ENCODE data around the gene PHLDB2. TPM values are rescaled to one million over a fixed set of nuclear protein-coding genes. Genes with fewer than 3 reads are reported as not detected.

Gene PHLDB2
- total and polyA plus RNA-seq, 2 of the 4 experiments (the other 2 are of a cell fraction), result 10.6 to 28.7 TPM

DNA sequence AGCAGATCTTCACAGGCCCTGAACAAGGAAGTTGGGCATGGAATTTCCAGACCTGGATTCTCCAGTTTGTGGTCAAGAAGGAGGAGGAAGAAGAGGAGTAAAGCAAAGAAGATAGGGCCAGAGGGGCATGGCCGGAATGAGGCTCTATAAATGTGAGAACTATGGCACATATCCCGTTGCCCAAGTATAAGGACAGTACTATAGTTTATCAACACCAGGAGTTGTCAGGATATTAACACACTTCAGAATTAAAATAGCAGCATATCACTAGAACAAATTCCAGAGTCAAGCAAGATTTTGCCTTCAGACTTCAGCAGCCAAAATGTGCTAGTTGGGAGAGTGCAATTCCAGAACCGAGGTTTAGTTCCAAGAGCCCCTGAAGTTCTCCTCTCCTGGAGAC lies 38.4 kb upstream of the PHLDB2 start:
- no TSS peak for BruUV-seq (replicated peaks)
- no peak overlapping the region for H3K23ac ChIP-seq (ENCODE audit: low read depth, low read length)
- no peak overlapping the region for H2BK15ac ChIP-seq (ENCODE audit: low read depth, low read length)
- DNase-seq, result no peak
- intact Hi-C loops (cut with micrococcal nuclease), result no loop called here
- H3K4me2 ChIP-seq (ENCODE audit: low read depth, low read length), result no peak overlapping the region
- POLR2A ChIA-PET (ENCODE audit: unreplicated experiment), result no interaction called here
- H2BK20ac ChIP-seq (ENCODE audit: low read depth, low read length), result no peak overlapping the region
- no peak overlapping the region for H3K4ac ChIP-seq (ENCODE audit: low read depth, low read length)
- no peak overlapping the region for H3K56ac ChIP-seq (ENCODE audit: extremely low read depth, insufficient read depth, low read length)
- no peak overlapping the region for H2BK120ac ChIP-seq (ENCODE audit: low read depth, low read length)
- H4K8ac ChIP-seq (ENCODE audit: low read depth in 2 of 2, low read length in 2 of 2), result no peak overlapping the region
- no peaks in the 10 kb centered on the region for H3K36me3 ChIP-seq (ENCODE audit: control insufficient read depth, insufficient read depth, low read length)
- no peak overlapping the region for H2BK5ac ChIP-seq (ENCODE audit: low read depth, low read length, poor library complexity, severe bottlenecking)
- H3K9me1 ChIP-seq (ENCODE audit: insufficient read depth, low read length), result no peaks in the 10 kb centered on the region
- no peak overlapping the region for H3K9ac ChIP-seq (ENCODE audit: low read depth, low read length)
- dilution Hi-C loops (cut with HindIII; ENCODE audit: low sequenced_read_pairs, unreplicated experiment), result no loop called here
- no peak overlapping the region for H2AK5ac ChIP-seq (ENCODE audit: low read depth, low read length)
- no peak overlapping the region for H3K14ac ChIP-seq (replicated peaks; ENCODE audit: low read depth, low read length)
- H2AK9ac ChIP-seq (replicated peaks; ENCODE audit: low read depth, low read length, poor library complexity), result no peak overlapping the region
- H3K9me3 ChIP-seq (ENCODE audit: control insufficient read depth, insufficient read depth, low read length), result peaks cover 3% of the 10 kb centered on the region; the same call in 1 of the 2 replicates
- H3K18ac ChIP-seq (ENCODE audit: low read depth, low read length), result no peak overlapping the region
- H4K20me1 ChIP-seq (ENCODE audit: insufficient read depth, low read length), result no peaks in the 10 kb centered on the region
- H3K27me3 ChIP-seq (ENCODE audit: control insufficient read depth, insufficient read depth, low read length), result no peaks in the 10 kb centered on the region; the same call in 1 of the 2 replicates
- H3K79me1 ChIP-seq (ENCODE audit: low read depth in 1 of 2, low read length in 2 of 2), result no peaks in the 10 kb centered on the region
- no CpG with 5 or more reads among the region's 3 CpGs for WGBS, 2 experiments (ENCODE audit: extremely low coverage in 2 of 2, insufficient read length in 1 of 2)
- no peak overlapping the region for H3K4me3 ChIP-seq (ENCODE audit: insufficient read depth, low read depth, low read length)
- H4K91ac ChIP-seq (ENCODE audit: insufficient read depth, low read depth, low read length), result no peak overlapping the region
- no peaks in the 10 kb centered on the region for H3K4me1 ChIP-seq (ENCODE audit: control insufficient read depth, insufficient read depth, low read length)
- no peak overlapping the region for H4K5ac ChIP-seq (ENCODE audit: low read depth, low read length)
- in situ Hi-C loops (cut with MboI; ENCODE audit: low sequenced_read_pairs), result no loop called here
- no peak overlapping the region for H3K27ac ChIP-seq (ENCODE audit: insufficient read depth, low read length)
- CTCF ChIA-PET, result no interaction called here
- TF ChIP-seq USF2 (IDR thresholded peaks at IDR 0.05; ENCODE audit: low read depth, low read length) (no peak), SMC3 (IDR thresholded peaks at IDR 0.05; ENCODE audit: low read depth, low read length) (no peak)
- no peak overlapping the region for H2AFZ ChIP-seq (replicated peaks; ENCODE audit: low read length, poor library complexity)
- no peak for ATAC-seq (ENCODE audit: low read depth)

Data from IMR-90 (cell line).